Loucy (cell line): ENCODE results near the gene DLGAP1.

Experiments
- H2AFZ ChIP-seq: fragments of 200-600 bp; sonication (generic); 2 replicates; pipeline ENCODE4 v1.6.0; 2016; ENCODE audit warnings: antibody characterized with exemption, mild to moderate bottlenecking, low read length, moderate library complexity
- H3F3A ChIP-seq: fragments of 200-600 bp; 2 replicates; pipeline ENCODE4 v1.6.0; 2016; ENCODE audit warnings: antibody characterized with exemption, low read depth, mild to moderate bottlenecking
- H3K27me3 ChIP-seq: fragments of 200-600 bp; sonication (generic); 2 replicates; pipeline ENCODE4 v1.6.1; 2014; ENCODE audit warnings: low read length, mild to moderate bottlenecking; ENCODE audit not compliant: insufficient read depth, poor library complexity, severe bottlenecking
- H3K36me3 ChIP-seq: fragments of 200-600 bp; sonication (generic); 2 replicates; pipeline ENCODE4 v1.6.1; 2016; ENCODE audit warnings: low read length; ENCODE audit not compliant: insufficient read depth
- H3K4me1 ChIP-seq: fragments of 200-600 bp; sonication (generic); 2 replicates; pipeline ENCODE4 v1.5.1; 2014; ENCODE audit warnings: low read length, mild to moderate bottlenecking; ENCODE audit not compliant: insufficient read depth, poor library complexity, severe bottlenecking
- H3K4me2 ChIP-seq: fragments of 200-600 bp; sonication (generic); 2 replicates; pipeline ENCODE4 v1.6.0; 2014; ENCODE audit warnings: antibody characterized with exemption, low read length, low read depth, mild to moderate bottlenecking; ENCODE audit not compliant: poor library complexity, severe bottlenecking
- H3K4me3 ChIP-seq: fragments of 200-600 bp; sonication (generic); 2 replicates; pipeline ENCODE4 v1.5.1; 2014; ENCODE audit warnings: low read length, mild to moderate bottlenecking, mixed read lengths; ENCODE audit not compliant: poor library complexity, severe bottlenecking
- H3K79me2 ChIP-seq: fragments of 200-600 bp; sonication (generic); 2 replicates; pipeline ENCODE4 v1.6.1; 2014; ENCODE audit warnings: low read length; ENCODE audit not compliant: insufficient read depth
- H3K9ac ChIP-seq: fragments of 200-600 bp; sonication (generic); 2 replicates; pipeline ENCODE4 v1.6.0; 2014; ENCODE audit warnings: mild to moderate bottlenecking, low read depth, low read length, moderate library complexity; ENCODE audit not compliant: poor library complexity, severe bottlenecking
- H3K9me2 ChIP-seq: fragments of 200-600 bp; sonication (generic); replicated peaks from 2 replicates; pipeline ENCODE4 v1.6.1; 2016; ENCODE audit warnings: low read depth, low read length, mixed read lengths
- H3K9me3 ChIP-seq: fragments of 200-600 bp; sonication (generic); 2 replicates; pipeline ENCODE4 v1.6.1; 2014; ENCODE audit warnings: mild to moderate bottlenecking, antibody characterized with exemption, low read length, low read depth; ENCODE audit not compliant: insufficient read depth
- H4K20me1 ChIP-seq: fragments of 200-600 bp; sonication (generic); 2 replicates; pipeline ENCODE4 v1.6.0; 2014; ENCODE audit warnings: antibody characterized with exemption, low read length, mild to moderate bottlenecking; ENCODE audit not compliant: insufficient read depth, poor library complexity, severe bottlenecking
- EZH2phosphoT487 ChIP-seq: fragments of 200-600 bp; IDR thresholded peaks from 2 replicates; pipeline ENCODE4 v1.6.1; 2018; ENCODE audit warnings: antibody characterized with exemption, mild to moderate bottlenecking, moderate library complexity, borderline replicate concordance
- TF ChIP-seq, protein P1 (sequence below): fragments of 200-600 bp; sonication (generic); conservative IDR thresholded peaks from 2 replicates; pipeline ENCODE4 v1.5.1; 2014; ENCODE audit warnings: mild to moderate bottlenecking, antibody characterized with exemption, low read length

The DLGAP1 gene

DNA sequence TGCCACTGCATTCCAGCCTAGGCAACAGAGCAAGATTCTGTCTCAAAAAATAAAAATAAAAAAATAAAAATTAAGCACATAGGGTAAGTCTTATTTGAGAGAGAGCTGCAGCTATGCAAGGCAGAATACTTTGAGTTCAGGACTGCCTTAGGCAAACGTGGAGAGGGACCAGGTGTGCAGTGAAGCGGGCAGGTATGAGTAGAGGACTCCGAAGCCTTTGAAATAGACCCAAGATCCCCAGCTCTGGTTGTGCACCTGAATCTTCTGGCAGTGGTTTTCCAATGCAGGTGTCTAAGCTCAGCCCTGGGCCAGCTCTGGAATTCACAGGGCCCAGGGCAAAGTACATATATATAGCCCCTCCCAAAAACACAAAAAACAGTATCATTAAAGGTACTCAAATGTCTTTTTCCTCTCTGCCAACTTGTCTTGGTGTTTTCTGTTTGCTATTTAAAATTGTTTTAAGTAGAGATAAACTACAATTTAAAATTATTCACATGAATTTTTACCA is 983.9 kb downstream of the DLGAP1 start:
- no peak overlapping the region for H3K9ac ChIP-seq
- TF ChIP-seq EZH2phosphoT487 = no peak
- TF ChIP-seq, protein P1, sequence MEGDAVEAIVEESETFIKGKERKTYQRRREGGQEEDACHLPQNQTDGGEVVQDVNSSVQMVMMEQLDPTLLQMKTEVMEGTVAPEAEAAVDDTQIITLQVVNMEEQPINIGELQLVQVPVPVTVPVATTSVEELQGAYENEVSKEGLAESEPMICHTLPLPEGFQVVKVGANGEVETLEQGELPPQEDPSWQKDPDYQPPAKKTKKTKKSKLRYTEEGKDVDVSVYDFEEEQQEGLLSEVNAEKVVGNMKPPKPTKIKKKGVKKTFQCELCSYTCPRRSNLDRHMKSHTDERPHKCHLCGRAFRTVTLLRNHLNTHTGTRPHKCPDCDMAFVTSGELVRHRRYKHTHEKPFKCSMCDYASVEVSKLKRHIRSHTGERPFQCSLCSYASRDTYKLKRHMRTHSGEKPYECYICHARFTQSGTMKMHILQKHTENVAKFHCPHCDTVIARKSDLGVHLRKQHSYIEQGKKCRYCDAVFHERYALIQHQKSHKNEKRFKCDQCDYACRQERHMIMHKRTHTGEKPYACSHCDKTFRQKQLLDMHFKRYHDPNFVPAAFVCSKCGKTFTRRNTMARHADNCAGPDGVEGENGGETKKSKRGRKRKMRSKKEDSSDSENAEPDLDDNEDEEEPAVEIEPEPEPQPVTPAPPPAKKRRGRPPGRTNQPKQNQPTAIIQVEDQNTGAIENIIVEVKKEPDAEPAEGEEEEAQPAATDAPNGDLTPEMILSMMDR = no peak
- peaks cover 10% of the 10 kb centered on the region for H3K4me1 ChIP-seq
- H3K4me2 ChIP-seq = no peak overlapping the region
- H3K9me3 ChIP-seq = no peaks in the 10 kb centered on the region
- H3F3A ChIP-seq = no peaks in the 10 kb centered on the region
- no peak overlapping the region for H2AFZ ChIP-seq
- H3K79me2 ChIP-seq = no peaks in the 10 kb centered on the region
- H3K9me2 ChIP-seq = no peaks in the 10 kb centered on the region
- no peaks in the 10 kb centered on the region for H4K20me1 ChIP-seq
- H3K36me3 ChIP-seq = no peaks in the 10 kb centered on the region
- no peaks in the 10 kb centered on the region for H3K27me3 ChIP-seq
- no peak overlapping the region for H3K4me3 ChIP-seq

DNA sequence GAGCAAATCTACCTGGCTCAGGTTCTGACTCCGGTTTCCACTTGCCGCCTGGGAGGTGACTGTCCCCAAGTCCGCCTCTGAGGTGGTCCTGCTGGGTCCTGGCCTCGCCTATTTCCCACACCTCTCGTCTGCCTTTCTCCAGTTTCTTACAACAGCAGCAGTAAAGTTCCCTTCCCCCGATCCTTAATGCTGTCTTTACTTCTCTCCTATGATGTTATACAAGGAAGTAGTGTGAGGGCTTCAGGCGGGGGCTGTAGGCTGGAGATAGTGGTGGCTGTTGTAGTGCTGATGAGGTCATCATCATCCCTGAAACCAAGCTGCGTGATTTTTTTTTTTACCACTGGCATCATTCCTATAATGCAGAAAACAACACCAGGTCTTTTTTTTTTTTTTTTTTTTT is 986.3 kb downstream of the DLGAP1 start:
- Histone ChIP-seq H3K9me3 (no peaks in the 10 kb centered on the region), H3K4me3 (no peak overlapping the region), H3F3A (no peaks in the 10 kb centered on the region), H3K36me3 (no peaks in the 10 kb centered on the region), H2AFZ (no peak overlapping the region), H3K79me2 (no peaks in the 10 kb centered on the region), H3K27me3 (no peaks in the 10 kb centered on the region), H4K20me1 (no peaks in the 10 kb centered on the region), H3K4me1 (peaks cover 14% of the 10 kb centered on the region), H3K9ac (no peak overlapping the region), H3K4me2 (no peak overlapping the region), H3K9me2 (no peaks in the 10 kb centered on the region)
- no peak for TF ChIP-seq EZH2phosphoT487
- TF ChIP-seq, protein P1 = no peak

- H3K9me3 ChIP-seq = no peaks in the 10 kb centered on the region
- H3K27me3 ChIP-seq = no peaks in the 10 kb centered on the region
- H2AFZ ChIP-seq = no peak overlapping the region
- H3K9me2 ChIP-seq = no peaks in the 10 kb centered on the region
- H3K9ac ChIP-seq = no peak overlapping the region
- H3K4me1 ChIP-seq = peaks cover 14% of the 10 kb centered on the region
- no peaks in the 10 kb centered on the region for H3F3A ChIP-seq
- H3K4me2 ChIP-seq = no peak overlapping the region
- H3K4me3 ChIP-seq = no peak overlapping the region
- H3K79me2 ChIP-seq = no peaks in the 10 kb centered on the region
- no peak for TF ChIP-seq EZH2phosphoT487
- TF ChIP-seq, protein P1 = no peak; the same call in 1 of the 2 replicates
- H4K20me1 ChIP-seq = no peaks in the 10 kb centered on the region
- no peaks in the 10 kb centered on the region for H3K36me3 ChIP-seq
Observed at GRCh38 chr18:3468066-3468705, 986.9 kb downstream of the DLGAP1 start.
